Thyroid gland (tissue), 4 donors: ENCODE measurements around the gene MRM2. TPM values are rescaled to one million over a fixed set of nuclear protein-coding genes. Genes with fewer than 3 reads are reported as not detected.

Source experiments
- DNase-seq, 2 donors: peaks; one replicate each; pipeline ENCODE4 v3.0.0-alpha.2; 2019
- H3K27ac ChIP-seq, 3 donors: fragments of 200-600 bp; sonication (generic); 1 replicate in 2 of 3; 2 replicates in 1 of 3; pipeline ENCODE4 v1.5.1; 2016 to 2019; ENCODE audit warnings: mild to moderate bottlenecking in 1 of 3, moderate library complexity in 1 of 3
- H3K27me3 ChIP-seq: fragments of 200-600 bp; sonication (generic); one replicate; pipeline ENCODE4 v1.5.1; 2019
- H3K36me3 ChIP-seq, 2 donors: fragments of 200-600 bp; sonication (generic); one replicate each; pipeline ENCODE4 v1.5.1; 2016 to 2019
- H3K4me1 ChIP-seq, 2 donors: fragments of 200-600 bp; sonication (generic); one replicate each; pipeline ENCODE4 v1.5.1; 2017 to 2019
- H3K4me3 ChIP-seq, 3 donors: fragments of 200-600 bp; sonication (generic); replicated peaks in 1 of 3; 1 replicate in 2 of 3; 2 replicates in 1 of 3; pipeline ENCODE4 v1.5.1; 2016; ENCODE audit warnings: mild to moderate bottlenecking in 1 of 3
- H3K9me3 ChIP-seq: fragments of 200-600 bp; sonication (generic); one replicate; pipeline ENCODE4 v1.5.1; 2017
- CTCF ChIP-seq, 6 experiments: fragments of 200-600 bp in 3 of 6; fragments of 450-650 bp in 3 of 6; sonication (generic) in 3 of 6; IDR thresholded peaks; one replicate each; pipeline ENCODE4 v1.5.1; 2016 to 2019; ENCODE audit warnings: antibody characterized with exemption in 6 of 6, mild to moderate bottlenecking in 2 of 6, inconsistent platforms in 1 of 6, moderate library complexity in 1 of 6
- POLR2A ChIP-seq, 2 donors: fragments of 450-650 bp; IDR thresholded peaks; one replicate each; pipeline ENCODE4 v1.6.1; 2017; ENCODE audit warnings: antibody characterized with exemption in 2 of 2, mild to moderate bottlenecking in 2 of 2, moderate library complexity in 1 of 2
- whole genome bisulfite sequencing, 2 donors: methylation state at CpG; one replicate each; pipeline ENCODE4 v1.1.5; 2017; 5-methylcytosine and 5-hydroxymethylcytosine counted together
- intact Hi-C: fragments of 100-400 bp; cut with DNase I; formaldehyde crosslinking; loops from one replicate; pipeline ENCODE4 v1.15.1; 2023
- total RNA-seq, 4 donors: library from RNA; depleted of rRNA; stranded (reverse); fragments of >200 nt; gene quantifications; one replicate each; pipeline ENCODE4 v1.2.3, GENCODE V29; 2016

Gene MRM2
- total RNA-seq, 4 donors from 2014 or later, result 14.7 to 23.8 (median 18.2) TPM

- intact Hi-C loops, result no loop called here
- TF ChIP-seq POLR2A (IDR thresholded peaks at IDR 0.05), result no peak
- no peak for TF ChIP-seq CTCF (IDR thresholded peaks at IDR 0.05)
- DNase-seq, result no peak
- Histone ChIP-seq H3K36me3 (peaks cover 0 to 2% of the 10 kb centered on the region in 2 donors), H3K9me3 (no peaks in the 10 kb centered on the region), H3K27ac (no peak overlapping the region), H3K27me3 (no peaks in the 10 kb centered on the region), H3K4me3 (no peak overlapping the region), H3K4me1 (no peaks in the 10 kb centered on the region)
- WGBS, 2 donors, result 91 to 96% methylated on average over 16 of the region's 16 CpGs
Measured at GRCh38 chr7:2205036-2205780, 36.8 kb downstream of the MRM2 start.

- H3K27ac ChIP-seq, result no peak overlapping the region
Measured at GRCh38 chr7:2204446-2204845, 37.6 kb downstream of the MRM2 start.

GRCh38 chr7:2203766-2204300 lies 38.2 kb downstream of the MRM2 start:
- WGBS, 2 donors, result 81% methylated on average over 13 of the region's 13 CpGs
- no peak overlapping the region for H3K4me3 ChIP-seq
- TF ChIP-seq POLR2A (IDR thresholded peaks at IDR 0.05) (no peak), CTCF (IDR thresholded peaks at IDR 0.05) (no peak)
- no peaks in the 10 kb centered on the region for H3K27me3 ChIP-seq
- intact Hi-C loops, result no loop called here
- H3K9me3 ChIP-seq, result no peaks in the 10 kb centered on the region
- no peaks in the 10 kb centered on the region for H3K4me1 ChIP-seq
- H3K36me3 ChIP-seq, result peaks cover 0 to 2% of the 10 kb centered on the region in 2 donors
- DNase-seq, result no peak
- H3K27ac ChIP-seq, result no peak overlapping the region

More at GRCh38 chr7:2204446-2204845, 37.6 kb downstream of the MRM2 start:
- Histone ChIP-seq H3K4me1 (no peaks in the 10 kb centered on the region), H3K27me3 (no peaks in the 10 kb centered on the region), H3K4me3 (no peak overlapping the region), H3K36me3 (peaks cover 0 to 2% of the 10 kb centered on the region in 2 donors), H3K9me3 (no peaks in the 10 kb centered on the region)
- DNase-seq, result no peak
- intact Hi-C loops, result no loop called here
- 94 to 97% methylated on average over 11 of the region's 11 CpGs for WGBS, 2 donors
- no peak for TF ChIP-seq CTCF (IDR thresholded peaks at IDR 0.05)
- TF ChIP-seq POLR2A (IDR thresholded peaks at IDR 0.05), result no peak

GRCh38 chr7:2202901-2203765 lies 38.9 kb downstream of the MRM2 start:
- intact Hi-C loops, result no loop called here
- no peak for DNase-seq
- H3K36me3 ChIP-seq, result peaks cover 0 to 2% of the 10 kb centered on the region in 2 donors
- peaks cover 0 to 4% of the 10 kb centered on the region in 2 donors for H3K4me1 ChIP-seq
- H3K4me3 ChIP-seq, result no peak overlapping the region
- no peaks in the 10 kb centered on the region for H3K27me3 ChIP-seq
- H3K27ac ChIP-seq, result no peak overlapping the region
- 66 to 92% methylated on average over 9 to 13 of the region's 20 CpGs for WGBS, 2 donors
- TF ChIP-seq CTCF (IDR thresholded peaks at IDR 0.05) (no peak), POLR2A (IDR thresholded peaks at IDR 0.05) (no peak)
- H3K9me3 ChIP-seq, result no peaks in the 10 kb centered on the region
